Measurements from ENCODE around the gene MET. TPM values are rescaled to one million over a fixed set of nuclear protein-coding genes. Genes with fewer than 3 reads are reported as not detected.

The MET gene
- total and polyA plus RNA-seq, 2 of the 13 experiments (the other 11 are each of a cell fraction or from before 2014, with no cell fraction given) = 21.8 to 31.5 TPM

GRCh38 chr7:116780966-116781365, 109.0 kb downstream of the MET start (continued):
- no peak for TF ChIP-seq HNRNPK (IDR thresholded peaks at IDR 0.05; ENCODE audit: low read depth, low read length, poor library complexity, severe bottlenecking)

- ChIA-PET POLR2A (no interaction called here), CTCF (ENCODE audit: low intra/inter-chr PET ratio, low total read pairs) (no interaction called here)
- no peaks in the 10 kb centered on the region for H3K79me2 ChIP-seq (ENCODE audit: insufficient read depth, low read length)
- H3K27me3 ChIP-seq (ENCODE audit: control insufficient read depth in 1 of 2, insufficient read depth in 2 of 2, low read length in 2 of 2) = no peaks in the 10 kb centered on the region
- ATAC-seq = no peak
- H3K9ac ChIP-seq (ENCODE audit: insufficient read depth, low read depth, low read length) = no peak overlapping the region
- H3K36me3 ChIP-seq (replicated peaks in 1 of 2; ENCODE audit: control insufficient read depth in 1 of 2, insufficient read depth in 2 of 2, low read length in 2 of 2) = peaks cover 7 to 40% of the 10 kb centered on the region in 2 experiments
- in situ Hi-C loops (cut with HindIII; ENCODE audit: extremely low pct_ligation_motif_present, low pct_unique_long_range_greater_than_20kb) = no loop called here
- no peak overlapping the region for H3K4me2 ChIP-seq (ENCODE audit: low read depth, low read length)
- no peak for DNase-seq (ENCODE audit: low spot score)
- no peak for FAIRE-seq
- intact Hi-C loops (cut with micrococcal nuclease; ENCODE audit: unreplicated experiment) = no loop called here
- WGBS (ENCODE audit: low lambda C conversion rate) = 100% methylated on average over 2 of the region's 2 CpGs
- no peak overlapping the region for H3K4me3 ChIP-seq (replicated peaks in 1 of 3; ENCODE audit: insufficient read depth in 1 of 3, low read depth in 2 of 3, low read length in 3 of 3)
- H3K27ac ChIP-seq (ENCODE audit: extremely low read length, insufficient read depth, low read length) = no peak overlapping the region
- no peaks in the 10 kb centered on the region for H4K20me1 ChIP-seq (ENCODE audit: insufficient read depth, low read length)
- BruUV-seq (replicated peaks) = no TSS peak
- H2AFZ ChIP-seq (ENCODE audit: low read length) = no peak overlapping the region
- peaks cover 14% of the 10 kb centered on the region for H3K4me1 ChIP-seq (ENCODE audit: insufficient read depth, low read length)
- no peaks in the 10 kb centered on the region for H3K9me3 ChIP-seq (ENCODE audit: low read length)
- no peak for TF ChIP-seq RFXANK (CRISPR knock-in tag; IDR thresholded peaks at IDR 0.05)
- TF ChIP-seq FIP1L1 (IDR thresholded peaks at IDR 0.05; ENCODE audit: borderline replicate concordance, insufficient read depth, low read depth, low read length) = no peak
- no peak for TF ChIP-seq GMEB2 (CRISPR knock-in tag; IDR thresholded peaks at IDR 0.05; ENCODE audit: low read depth)
- no peak for TF ChIP-seq HOXA9 (CRISPR knock-in tag; IDR thresholded peaks at IDR 0.05; ENCODE audit: borderline replicate concordance)
- no peak for TF ChIP-seq ZNF33A (CRISPR knock-in tag; IDR thresholded peaks at IDR 0.05; ENCODE audit: borderline replicate concordance)
- TF ChIP-seq NFRKB (IDR thresholded peaks at IDR 0.05) = no peak
- TF ChIP-seq AKAP8 (CRISPR knock-in tag; IDR thresholded peaks at IDR 0.05) = no peak
- no peak for TF ChIP-seq ZNF335 (CRISPR knock-in tag; IDR thresholded peaks at IDR 0.05)
- no peak for TF ChIP-seq ZNF331 (CRISPR knock-in tag; IDR thresholded peaks at IDR 0.05)
- no peak for TF ChIP-seq ZBTB10 (CRISPR knock-in tag; IDR thresholded peaks at IDR 0.05; ENCODE audit: borderline replicate concordance)
- TF ChIP-seq TARDBP (CRISPR knock-in tag; IDR thresholded peaks at IDR 0.05) = no peak
- no peak for TF ChIP-seq HNF1A (IDR thresholded peaks at IDR 0.05; ENCODE audit: low read depth)
- no peak for TF ChIP-seq HNF1A (CRISPR knock-in tag; IDR thresholded peaks at IDR 0.05; ENCODE audit: borderline replicate concordance)
These were observed 109.6 kb downstream of the MET start for GRCh38 chr7:116781584-116781983.

Measured in HepG2 (cell line).